Right lobe of liver (tissue), 4 donors: ENCODE measurements around the gene RARG.

Source experiments
- CTCF ChIP-seq, 4 donors: fragments of 200-600 bp in 3 of 4; fragments of 450-650 bp in 1 of 4; IDR thresholded peaks; one replicate each; pipeline versions ENCODE4 v1.5.1 to v1.8.0; 2016 to 2022; ENCODE audit warnings: antibody characterized with exemption in 4 of 4, mild to moderate bottlenecking in 2 of 4
- POLR2A ChIP-seq: fragments of 450-650 bp; IDR thresholded peaks from one replicate; pipeline ENCODE4 v1.6.1; 2017; ENCODE audit warnings: antibody characterized with exemption, mild to moderate bottlenecking
- donor health status: DM: no; HTN: no; CAD: no.
- donor health status: DM: no; HTN: no; CAD: no.
- donor health status: DM: no; HTN: yes; CAD: no.

GRCh38 chr12:53268630-53269562, 36.9 kb upstream of the RARG start:
- TF ChIP-seq CTCF (IDR thresholded peaks at IDR 0.05) (no peak), POLR2A (no peak)
